Tibial nerve (tissue), 4 donors: ENCODE measurements around the gene CFD. TPM values are rescaled to one million over a fixed set of nuclear protein-coding genes. Genes with fewer than 3 reads are reported as not detected.

Experiments
- DNase-seq, 2 donors: peaks; one replicate each; pipeline ENCODE4 v3.0.0-alpha.2; 2019; ENCODE audit warnings: low spot score in 2 of 2
- H3K27ac ChIP-seq, 4 donors: fragments of 200-600 bp; sonication (generic) in 3 of 4; one replicate each; pipeline ENCODE4 v1.5.1; 2017 to 2019; ENCODE audit warnings: mild to moderate bottlenecking in 1 of 4
- H3K27me3 ChIP-seq, 2 donors: fragments of 200-600 bp; sonication (generic) in 1 of 2; one replicate each; pipeline versions ENCODE4 v1.5.1 to v1.6.0; 2017 to 2019
- H3K36me3 ChIP-seq, 3 donors: fragments of 200-600 bp; sonication (generic); one replicate each; pipeline ENCODE4 v1.5.1; 2018 to 2019
- H3K4me1 ChIP-seq, 4 donors: fragments of 200-600 bp; sonication (generic) in 3 of 4; one replicate each; pipeline ENCODE4 v1.5.1; 2017 to 2019
- H3K4me3 ChIP-seq, 4 donors: fragments of 200-600 bp; sonication (generic) in 3 of 4; one replicate each; pipeline ENCODE4 v1.5.1; 2017 to 2019; ENCODE audit warnings: mild to moderate bottlenecking in 1 of 4, moderate library complexity in 1 of 4
- H3K9me3 ChIP-seq, 4 donors: fragments of 200-600 bp; sonication (generic) in 3 of 4; one replicate each; pipeline ENCODE4 v1.5.1; 2017 to 2019
- EP300 ChIP-seq, 2 donors: sonication (generic); formaldehyde crosslinking; IDR thresholded peaks; one replicate each; pipeline ENCODE4 v1.6.1; 2017; ENCODE audit warnings: antibody characterized with exemption in 2 of 2, mild to moderate bottlenecking in 1 of 2
- POLR2A ChIP-seq, 2 donors: fragments of 450-650 bp; IDR thresholded peaks; one replicate each; pipeline ENCODE4 v1.6.1; 2017; ENCODE audit warnings: antibody characterized with exemption in 2 of 2, mild to moderate bottlenecking in 2 of 2, moderate library complexity in 2 of 2
- WGBS, 2 donors: methylation state at CpG; one replicate each; pipeline ENCODE4 v1.1.5; 2018; 5-methylcytosine and 5-hydroxymethylcytosine counted together
- total RNA-seq, 4 donors: library from RNA; depleted of rRNA; stranded (reverse); fragments of >200 nt; gene quantifications; one replicate each; pipeline ENCODE4 v1.1.0, GENCODE V29; 2016
- TF ChIP-seq, protein P1 (sequence below), 5 experiments: fragments of 200-600 bp in 3 of 5; fragments of 450-650 bp in 2 of 5; sonication (generic) in 3 of 5; IDR thresholded peaks; one replicate each; pipeline ENCODE4 v1.5.1; 2016 to 2019; ENCODE audit warnings: antibody characterized with exemption in 5 of 5, mild to moderate bottlenecking in 3 of 5, moderate library complexity in 2 of 5

The CFD gene
- total RNA-seq, 4 donors from 2014 or later, result 1,040 to 7,538 (median 2,843) TPM

DNA sequence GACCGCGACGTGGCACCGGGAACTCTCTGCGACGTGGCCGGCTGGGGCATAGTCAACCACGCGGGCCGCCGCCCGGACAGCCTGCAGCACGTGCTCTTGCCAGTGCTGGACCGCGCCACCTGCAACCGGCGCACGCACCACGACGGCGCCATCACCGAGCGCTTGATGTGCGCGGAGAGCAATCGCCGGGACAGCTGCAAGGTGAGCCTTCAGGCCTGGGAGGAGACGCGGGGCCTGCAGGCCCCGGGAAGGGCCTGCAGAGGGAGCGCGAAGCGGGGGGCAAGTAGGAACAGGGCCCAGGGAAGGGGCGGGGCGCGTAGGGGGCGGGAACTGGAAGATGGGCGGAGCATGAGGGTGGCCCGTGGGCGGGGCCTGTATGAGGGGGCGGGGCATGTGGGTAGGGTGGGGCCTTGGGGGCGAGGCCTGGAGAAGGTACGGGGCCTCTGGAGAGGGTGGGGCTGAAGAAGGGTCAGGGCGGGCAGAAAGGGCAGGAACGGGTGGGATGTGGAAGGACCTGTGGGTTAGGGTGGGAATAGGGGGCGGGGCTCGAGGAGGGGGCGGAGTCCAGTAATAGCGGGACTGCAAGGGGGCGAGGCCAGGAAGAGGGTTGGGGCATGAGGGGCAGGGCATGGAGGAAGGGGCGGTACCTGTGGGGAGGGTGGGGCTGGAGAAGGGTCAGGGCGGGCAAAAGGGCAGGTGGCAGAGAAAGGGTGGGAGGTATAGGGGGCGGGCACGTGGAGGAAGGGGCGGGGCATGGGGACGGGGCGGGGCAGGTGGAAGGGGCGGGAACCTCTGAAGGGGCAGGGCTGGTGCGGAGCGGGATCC, 2.5 kb downstream of the CFD start:
- Histone ChIP-seq H3K36me3 (peaks cover 0 to 8% (median 0%) of the 10 kb centered on the region in 3 donors), H3K4me3 (peak overlapping the region in 2 of 4 donors; percentile 32 to 53), H3K27me3 (peaks cover 0 to 42% of the 10 kb centered on the region in 2 donors), H3K9me3 (no peaks in the 10 kb centered on the region), H3K27ac (peak overlapping the region in 2 of 4 donors; percentile 3 to 54), H3K4me1 (peaks cover 0 to 48% (median 10%) of the 10 kb centered on the region in 4 donors)
- no peak for DNase-seq
- TF ChIP-seq POLR2A (IDR thresholded peaks at IDR 0.05), result no peak
- TF ChIP-seq, protein P1, sequence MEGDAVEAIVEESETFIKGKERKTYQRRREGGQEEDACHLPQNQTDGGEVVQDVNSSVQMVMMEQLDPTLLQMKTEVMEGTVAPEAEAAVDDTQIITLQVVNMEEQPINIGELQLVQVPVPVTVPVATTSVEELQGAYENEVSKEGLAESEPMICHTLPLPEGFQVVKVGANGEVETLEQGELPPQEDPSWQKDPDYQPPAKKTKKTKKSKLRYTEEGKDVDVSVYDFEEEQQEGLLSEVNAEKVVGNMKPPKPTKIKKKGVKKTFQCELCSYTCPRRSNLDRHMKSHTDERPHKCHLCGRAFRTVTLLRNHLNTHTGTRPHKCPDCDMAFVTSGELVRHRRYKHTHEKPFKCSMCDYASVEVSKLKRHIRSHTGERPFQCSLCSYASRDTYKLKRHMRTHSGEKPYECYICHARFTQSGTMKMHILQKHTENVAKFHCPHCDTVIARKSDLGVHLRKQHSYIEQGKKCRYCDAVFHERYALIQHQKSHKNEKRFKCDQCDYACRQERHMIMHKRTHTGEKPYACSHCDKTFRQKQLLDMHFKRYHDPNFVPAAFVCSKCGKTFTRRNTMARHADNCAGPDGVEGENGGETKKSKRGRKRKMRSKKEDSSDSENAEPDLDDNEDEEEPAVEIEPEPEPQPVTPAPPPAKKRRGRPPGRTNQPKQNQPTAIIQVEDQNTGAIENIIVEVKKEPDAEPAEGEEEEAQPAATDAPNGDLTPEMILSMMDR (IDR thresholded peaks at IDR 0.05), result no peak
- TF ChIP-seq EP300 (IDR thresholded peaks at IDR 0.05), result no peak
- WGBS, 2 donors, result 27 to 34% methylated on average over 48 to 58 of the region's 60 CpGs

DNA sequence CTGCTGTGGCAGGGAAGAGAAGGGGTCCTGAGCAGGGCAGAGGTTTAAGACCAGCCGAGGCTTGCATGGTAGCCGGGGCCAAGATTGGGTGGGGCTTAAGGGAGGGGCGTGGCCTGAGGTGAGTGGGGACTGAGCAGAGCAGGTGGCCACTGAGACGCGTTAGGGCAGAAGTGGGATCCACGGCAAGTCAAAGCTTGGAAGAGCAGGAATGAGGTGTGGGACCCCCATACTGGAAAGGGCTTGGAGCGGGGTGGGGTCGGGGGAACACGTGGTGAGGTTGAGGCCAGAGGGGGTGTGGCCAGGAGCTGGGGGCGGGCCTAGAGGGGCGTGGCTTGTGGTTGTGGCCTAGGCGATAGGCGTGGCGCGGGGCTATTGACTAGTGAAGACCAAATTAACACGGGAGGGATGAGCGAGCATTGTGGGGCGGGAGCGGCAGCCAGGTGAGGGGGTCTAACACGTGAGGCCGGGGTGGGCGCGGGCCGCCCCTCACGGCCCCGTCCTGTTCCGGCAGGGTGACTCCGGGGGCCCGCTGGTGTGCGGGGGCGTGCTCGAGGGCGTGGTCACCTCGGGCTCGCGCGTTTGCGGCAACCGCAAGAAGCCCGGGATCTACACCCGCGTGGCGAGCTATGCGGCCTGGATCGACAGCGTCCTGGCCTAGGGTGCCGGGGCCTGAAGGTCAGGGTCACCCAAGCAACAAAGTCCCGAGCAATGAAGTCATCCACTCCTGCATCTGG, 3.3 kb downstream of the CFD start:
- 18 to 27% methylated on average over 25 to 46 of the region's 48 CpGs for WGBS, 2 donors
- peaks cover 0 to 42% of the 10 kb centered on the region in 2 donors for H3K27me3 ChIP-seq

DNA sequence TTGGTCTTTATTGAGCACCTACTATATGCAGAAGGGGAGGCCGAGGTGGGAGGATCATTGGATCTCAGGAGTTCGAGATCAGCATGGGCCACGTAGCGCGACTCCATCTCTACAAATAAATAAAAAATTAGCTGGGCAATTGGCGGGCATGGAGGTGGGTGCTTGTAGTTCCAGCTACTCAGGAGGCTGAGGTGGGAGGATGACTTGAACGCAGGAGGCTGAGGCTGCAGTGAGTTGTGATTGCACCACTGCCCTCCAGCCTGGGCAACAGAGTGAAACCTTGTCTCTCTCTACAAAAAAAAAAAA, 3.8 kb downstream of the CFD start:
- Histone ChIP-seq H3K27ac (peak overlapping the region in 1 of 4 donors; percentile 43), H3K4me3 (peak overlapping the region in 1 of 4 donors; percentile 17), H3K36me3 (peaks cover 0 to 21% (median 0%) of the 10 kb centered on the region in 3 donors), H3K27me3 (peaks cover 0 to 41% of the 10 kb centered on the region in 2 donors), H3K4me1 (peaks cover 0 to 51% (median 10%) of the 10 kb centered on the region in 4 donors), H3K9me3 (no peaks in the 10 kb centered on the region)
- DNase-seq, result no peak
- 71 to 86% methylated on average over 7 of the region's 7 CpGs for WGBS, 2 donors
- no peak for TF ChIP-seq EP300 (IDR thresholded peaks at IDR 0.05)
- TF ChIP-seq, protein P1 (IDR thresholded peaks at IDR 0.05), result no peak
- no peak for TF ChIP-seq POLR2A (IDR thresholded peaks at IDR 0.05)

More for the DNA sequence above, 3.3 kb downstream of the CFD start:
- H3K9me3 ChIP-seq, result no peaks in the 10 kb centered on the region
- H3K27ac ChIP-seq, result peak overlapping the region in 1 of 4 donors; percentile 3
- H3K36me3 ChIP-seq, result peaks cover 0 to 16% (median 0%) of the 10 kb centered on the region in 3 donors
- H3K4me1 ChIP-seq, result peaks cover 0 to 48% (median 10%) of the 10 kb centered on the region in 4 donors
- peak; percentile 64 to 68 for DNase-seq
- TF ChIP-seq, protein P1 (IDR thresholded peaks at IDR 0.05), result no peak
- no peak for TF ChIP-seq EP300 (IDR thresholded peaks at IDR 0.05)
- TF ChIP-seq POLR2A (IDR thresholded peaks at IDR 0.05), result no peak
- peak overlapping the region in 1 of 4 donors; percentile 6 for H3K4me3 ChIP-seq

DNA sequence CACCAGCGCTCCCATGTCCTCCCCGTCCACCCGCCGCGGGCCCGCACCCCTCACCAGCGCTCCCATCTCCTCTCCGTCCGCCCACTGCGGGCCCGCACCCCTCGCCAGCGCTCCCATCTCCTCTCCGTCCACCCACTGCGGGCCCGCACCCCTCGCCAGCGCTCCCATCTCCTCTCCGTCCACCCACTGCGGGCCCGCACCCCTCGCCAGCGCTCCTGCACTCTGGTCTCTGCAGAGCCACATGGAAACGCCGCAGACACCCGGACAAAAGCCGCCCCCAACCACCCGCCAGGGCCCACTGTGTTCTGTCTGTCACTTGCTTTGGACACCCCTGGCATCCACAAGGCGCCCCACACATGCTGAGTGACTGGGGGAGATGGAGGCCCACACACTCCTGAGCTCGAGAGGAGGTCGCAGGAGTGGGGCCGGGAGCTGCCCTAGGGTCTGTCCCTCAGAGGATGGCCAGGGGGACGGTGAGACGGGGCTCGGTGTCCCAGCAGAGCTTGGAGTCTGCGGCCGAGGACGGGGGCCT, 7.4 kb downstream of the CFD start:
- H3K4me1 ChIP-seq, result peaks cover 0 to 48% (median 18%) of the 10 kb centered on the region in 4 donors
- peak overlapping the region in 1 of 4 donors; percentile 90 for H3K27ac ChIP-seq
- H3K4me3 ChIP-seq, result no peak overlapping the region
- no peak for DNase-seq
- 79 to 82% methylated on average over 35 to 37 of the region's 38 CpGs for WGBS, 2 donors
- H3K36me3 ChIP-seq, result peaks cover 0 to 54% (median 0%) of the 10 kb centered on the region in 3 donors
- H3K27me3 ChIP-seq, result peaks cover 0 to 11% of the 10 kb centered on the region in 2 donors
- H3K9me3 ChIP-seq, result no peaks in the 10 kb centered on the region
- no peak for TF ChIP-seq POLR2A (IDR thresholded peaks at IDR 0.05)
- TF ChIP-seq, protein P1 (IDR thresholded peaks at IDR 0.05), result no peak
